22Rv1 (cell line): ENCODE measurements around the gene RBM20.

ENCODE experiments used
- CTCF ChIP-seq: fragments of 450-650 bp; IDR thresholded peaks from 2 replicates; pipeline ENCODE4 v1.5.1; 2017; ENCODE audit warnings: mild to moderate bottlenecking
- ZFX ChIP-seq: fragments of 450-650 bp; IDR thresholded peaks from 2 replicates; pipeline ENCODE4 v1.6.1; 2017; ENCODE audit warnings: antibody characterized with exemption, borderline replicate concordance

- TF ChIP-seq CTCF (no peak), ZFX (no peak)
Observed at GRCh38 chr10:110597476-110597875, 46.7 kb upstream of the RBM20 start.
